ENCODE data around the gene FERMT2. TPM values are rescaled to one million over a fixed set of nuclear protein-coding genes. Genes with fewer than 3 reads are reported as not detected.

Gene FERMT2
- total RNA-seq, 2 donors from 2014 or later = 38.8 to 62.9 TPM

DNA sequence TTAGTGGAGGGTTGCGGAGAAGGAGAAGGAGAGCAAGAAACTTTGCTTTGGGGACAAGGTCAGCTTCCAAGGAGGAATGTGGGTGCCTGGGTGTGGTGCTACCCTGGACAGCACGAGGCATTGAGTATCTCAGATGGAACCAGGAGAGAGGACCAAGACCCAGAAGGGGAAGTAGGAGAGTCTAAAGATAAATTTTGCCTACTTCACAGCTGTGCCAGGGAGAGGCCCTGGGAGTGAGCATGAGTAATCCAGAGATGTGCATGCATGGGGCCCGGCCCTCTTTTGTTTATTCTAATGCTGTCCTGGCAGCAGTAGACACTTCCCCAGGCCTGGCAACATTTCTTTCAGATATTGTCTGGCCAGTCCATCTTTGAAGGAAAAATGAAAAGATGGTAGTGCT lies 110.0 kb downstream of the FERMT2 start:
- no peak for TF ChIP-seq POLR2AphosphoS5 (IDR thresholded peaks at IDR 0.05)
- Histone ChIP-seq H3K36me3 (no peaks in the 10 kb centered on the region), H3K9me3 (no peaks in the 10 kb centered on the region), H3K4me1 (replicated peaks) (no peaks in the 10 kb centered on the region), H3K27me3 (replicated peaks; ENCODE audit: insufficient read depth) (no peaks in the 10 kb centered on the region), H3K4me3 (no peak overlapping the region), H3K27ac (no peak overlapping the region)
- intact Hi-C loops (cut with DNase I) = no loop called here
- WGBS = 52% methylated on average over 3 of the region's 3 CpGs
- DNase-seq (ENCODE audit: low spot score) = no peak

DNA sequence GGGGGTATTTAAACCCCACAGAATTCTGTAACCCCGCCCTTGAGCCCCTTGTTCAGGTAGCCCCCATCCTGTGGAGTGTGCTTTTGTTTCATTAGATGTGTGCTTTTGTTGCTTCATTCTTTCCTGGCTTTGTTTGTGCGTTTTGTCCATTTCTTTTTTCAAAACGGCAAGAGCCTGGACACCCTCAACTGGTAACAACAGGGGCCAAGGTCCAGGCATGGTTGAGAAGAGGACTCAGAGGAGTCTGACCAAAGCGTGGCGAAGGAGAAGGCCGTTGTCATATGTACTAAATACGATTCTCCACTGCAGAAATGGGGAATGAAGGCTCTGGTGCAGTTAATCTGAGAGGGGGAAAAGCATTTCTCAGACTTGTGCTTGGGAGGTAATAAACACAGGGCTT lies 113.4 kb downstream of the FERMT2 start:
- no peak for TF ChIP-seq POLR2A (IDR thresholded peaks at IDR 0.05)
- TF ChIP-seq, protein P1, sequence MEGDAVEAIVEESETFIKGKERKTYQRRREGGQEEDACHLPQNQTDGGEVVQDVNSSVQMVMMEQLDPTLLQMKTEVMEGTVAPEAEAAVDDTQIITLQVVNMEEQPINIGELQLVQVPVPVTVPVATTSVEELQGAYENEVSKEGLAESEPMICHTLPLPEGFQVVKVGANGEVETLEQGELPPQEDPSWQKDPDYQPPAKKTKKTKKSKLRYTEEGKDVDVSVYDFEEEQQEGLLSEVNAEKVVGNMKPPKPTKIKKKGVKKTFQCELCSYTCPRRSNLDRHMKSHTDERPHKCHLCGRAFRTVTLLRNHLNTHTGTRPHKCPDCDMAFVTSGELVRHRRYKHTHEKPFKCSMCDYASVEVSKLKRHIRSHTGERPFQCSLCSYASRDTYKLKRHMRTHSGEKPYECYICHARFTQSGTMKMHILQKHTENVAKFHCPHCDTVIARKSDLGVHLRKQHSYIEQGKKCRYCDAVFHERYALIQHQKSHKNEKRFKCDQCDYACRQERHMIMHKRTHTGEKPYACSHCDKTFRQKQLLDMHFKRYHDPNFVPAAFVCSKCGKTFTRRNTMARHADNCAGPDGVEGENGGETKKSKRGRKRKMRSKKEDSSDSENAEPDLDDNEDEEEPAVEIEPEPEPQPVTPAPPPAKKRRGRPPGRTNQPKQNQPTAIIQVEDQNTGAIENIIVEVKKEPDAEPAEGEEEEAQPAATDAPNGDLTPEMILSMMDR (IDR thresholded peaks at IDR 0.05) = no peak
- no peak for TF ChIP-seq POLR2AphosphoS5 (IDR thresholded peaks at IDR 0.05)
- H3K27me3 ChIP-seq (replicated peaks; ENCODE audit: insufficient read depth) = no peaks in the 10 kb centered on the region
- DNase-seq (ENCODE audit: low spot score) = no peak
- no peak overlapping the region for H3K27ac ChIP-seq
- intact Hi-C loops (cut with DNase I) = no loop called here
- 94% methylated on average over 7 of the region's 7 CpGs for WGBS
- H3K9me3 ChIP-seq = no peaks in the 10 kb centered on the region
- no peaks in the 10 kb centered on the region for H3K4me1 ChIP-seq (replicated peaks)
- H3K4me3 ChIP-seq = no peak overlapping the region
- H3K36me3 ChIP-seq = no peaks in the 10 kb centered on the region

- 91% methylated on average over 9 of the region's 9 CpGs for WGBS
- intact Hi-C loops (cut with DNase I) = no loop called here
Measured at GRCh38 chr14:52836063-52836462, 114.8 kb downstream of the FERMT2 start.

GRCh38 chr14:52835122-52835903 lies 115.5 kb downstream of the FERMT2 start:
- Histone ChIP-seq H3K36me3 (no peaks in the 10 kb centered on the region), H3K4me3 (no peak overlapping the region), H3K4me1 (replicated peaks) (no peaks in the 10 kb centered on the region), H3K27ac (no peak overlapping the region), H3K9me3 (no peaks in the 10 kb centered on the region), H3K27me3 (replicated peaks; ENCODE audit: insufficient read depth) (no peaks in the 10 kb centered on the region)
- no peak for TF ChIP-seq POLR2AphosphoS5 (IDR thresholded peaks at IDR 0.05)
- TF ChIP-seq POLR2A (IDR thresholded peaks at IDR 0.05) = no peak
- TF ChIP-seq, protein P1 (IDR thresholded peaks at IDR 0.05) = no peak
- DNase-seq (ENCODE audit: low spot score) = no peak
- 83% methylated on average over 12 of the region's 12 CpGs for WGBS
- intact Hi-C loops (cut with DNase I) = no loop called here

More at GRCh38 chr14:52836063-52836462, 114.8 kb downstream of the FERMT2 start:
- Histone ChIP-seq H3K36me3 (no peaks in the 10 kb centered on the region), H3K9me3 (no peaks in the 10 kb centered on the region), H3K4me3 (no peak overlapping the region), H3K27ac (no peak overlapping the region), H3K4me1 (replicated peaks) (no peaks in the 10 kb centered on the region), H3K27me3 (replicated peaks; ENCODE audit: insufficient read depth) (no peaks in the 10 kb centered on the region)
- no peak for DNase-seq (ENCODE audit: low spot score)
- TF ChIP-seq POLR2AphosphoS5 (IDR thresholded peaks at IDR 0.05) = no peak

GRCh38 chr14:52834440-52834842 lies 116.4 kb downstream of the FERMT2 start:
- H3K36me3 ChIP-seq = no peaks in the 10 kb centered on the region
- TF ChIP-seq POLR2A (IDR thresholded peaks at IDR 0.05) (no peak), POLR2AphosphoS5 (IDR thresholded peaks at IDR 0.05) (no peak)
- TF ChIP-seq, protein P1 (IDR thresholded peaks at IDR 0.05) = no peak
- intact Hi-C loops (cut with DNase I) = no loop called here
- H3K9me3 ChIP-seq = no peaks in the 10 kb centered on the region
- H3K27me3 ChIP-seq (replicated peaks; ENCODE audit: insufficient read depth) = no peaks in the 10 kb centered on the region
- no peak overlapping the region for H3K27ac ChIP-seq
- H3K4me3 ChIP-seq = no peak overlapping the region
- no peak for DNase-seq (ENCODE audit: low spot score)
- WGBS = 48% methylated on average over 1 of the region's 1 CpG
- H3K4me1 ChIP-seq (replicated peaks) = no peaks in the 10 kb centered on the region

- WGBS = 86% methylated on average over 5 of the region's 5 CpGs
- Histone ChIP-seq H3K27me3 (replicated peaks; ENCODE audit: insufficient read depth) (no peaks in the 10 kb centered on the region), H3K4me1 (replicated peaks) (no peaks in the 10 kb centered on the region), H3K36me3 (no peaks in the 10 kb centered on the region), H3K9me3 (no peaks in the 10 kb centered on the region), H3K27ac (no peak overlapping the region), H3K4me3 (no peak overlapping the region)
- TF ChIP-seq POLR2AphosphoS5 (IDR thresholded peaks at IDR 0.05) (no peak), POLR2A (IDR thresholded peaks at IDR 0.05) (no peak)
- TF ChIP-seq, protein P1 (IDR thresholded peaks at IDR 0.05) = no peak
- intact Hi-C loops (cut with DNase I) = no loop called here
- DNase-seq (ENCODE audit: low spot score) = no peak
Measured at GRCh38 chr14:52833891-52834290, 117.0 kb downstream of the FERMT2 start.
